Erythroblast (primary cell): Measurements from ENCODE around the gene CNPY4.

Source experiments
- GATA1 ChIP-seq: IDR thresholded peaks from 2 replicates; pipeline ENCODE4 v1.6.1; 2011; ENCODE audit warnings: low read depth, mild to moderate bottlenecking, control low read depth, low read length, moderate library complexity
- POLR2A ChIP-seq: IDR thresholded peaks from 2 replicates; pipeline ENCODE4 v1.6.1; 2011; ENCODE audit warnings: mild to moderate bottlenecking, low read length

GRCh38 chr7:100166317-100166940, 47.0 kb downstream of the CNPY4 start:
- TF ChIP-seq POLR2A (no peak), GATA1 (no peak)
